Measurements from ENCODE around the gene SCAPER.
"Not testable (repeated sequence)": the region's sequence is repeated elsewhere in the genome, so short reads cannot be mapped to it uniquely, and the experiment has no call there.

SCAPER gene

GRCh38 chr15:76320012-76320411, 585.1 kb downstream of the SCAPER start:
- H3K27me3 Mint-ChIP-seq = peaks cover 45 to 54% of the 10 kb centered on the region in 2 donors
- no peaks in the 10 kb centered on the region for H3K36me3 Mint-ChIP-seq (ENCODE audit: insufficient read depth)
- no peaks in the 10 kb centered on the region for H3K4me1 Mint-ChIP-seq (ENCODE audit: low read depth in 2 of 2)
- H3K4me3 Mint-ChIP-seq = no peak overlapping the region
- no peaks in the 10 kb centered on the region for H3K9me3 Mint-ChIP-seq
- H3K27ac Mint-ChIP-seq = no peak overlapping the region
- DNase-seq = no peak
- no peak for ATAC-seq (replicated peaks)

- H3K4me1 Mint-ChIP-seq (ENCODE audit: low read depth in 2 of 2) = peaks cover 11 to 18% of the 10 kb centered on the region in 2 donors
- no peak for ATAC-seq (replicated peaks)
Measured at GRCh38 chr15:76313731-76314130, 591.4 kb downstream of the SCAPER start.

GRCh38 chr15:76313175-76313567, 592.0 kb downstream of the SCAPER start:
- H3K4me1 Mint-ChIP-seq (ENCODE audit: low read depth in 2 of 2) = peaks cover 16 to 23% of the 10 kb centered on the region in 2 donors
- not testable (repeated sequence) for H3K27me3 Mint-ChIP-seq; H3K27ac Mint-ChIP-seq; ATAC-seq (replicated peaks); DNase-seq; H3K9me3 Mint-ChIP-seq; H3K4me3 Mint-ChIP-seq
- peaks cover 17% of the 10 kb centered on the region for H3K36me3 Mint-ChIP-seq (ENCODE audit: insufficient read depth)

More at GRCh38 chr15:76313731-76314130, 591.4 kb downstream of the SCAPER start:
- no peak for DNase-seq
- H3K27ac Mint-ChIP-seq = no peak overlapping the region
- H3K27me3 Mint-ChIP-seq = peaks cover under 1 to 8% of the 10 kb centered on the region in 2 donors
- H3K36me3 Mint-ChIP-seq (ENCODE audit: insufficient read depth) = peaks cover 15% of the 10 kb centered on the region
- no peak overlapping the region for H3K4me3 Mint-ChIP-seq
- no peaks in the 10 kb centered on the region for H3K9me3 Mint-ChIP-seq

- no peak overlapping the region for H3K27ac Mint-ChIP-seq
- no peaks in the 10 kb centered on the region for H3K9me3 Mint-ChIP-seq
- H3K4me1 Mint-ChIP-seq (ENCODE audit: low read depth in 2 of 2) = peaks cover 16 to 27% of the 10 kb centered on the region in 2 donors
- no peak for ATAC-seq (replicated peaks)
- H3K4me3 Mint-ChIP-seq = peak overlapping the region; percentile 80 to 91
- no peak for DNase-seq
- peaks cover 17% of the 10 kb centered on the region for H3K36me3 Mint-ChIP-seq (ENCODE audit: insufficient read depth)
- peaks cover 0 to 4% of the 10 kb centered on the region in 2 donors for H3K27me3 Mint-ChIP-seq
Measured at GRCh38 chr15:76312540-76313174, 592.5 kb downstream of the SCAPER start.

GRCh38 chr15:76311100-76311953, 593.8 kb downstream of the SCAPER start, which contains the start of gene ETFA:
Gene ETFA (minus strand): TSS chr15:76311469. CDS start chr15:76311388, 81 bp downstream.
- Mint-ChIP-seq H3K4me3 (peak within 1 kb of the TSS; percentile 80 to 91), H3K27me3 (peaks cover 0 to 3% of the 10 kb centered on the region in 2 donors), H3K27ac (peak within 1 kb of the TSS; percentile 89 to 90), H3K36me3 (ENCODE audit: insufficient read depth) (peaks cover 17% of the 10 kb centered on the region), H3K9me3 (no peaks in the 10 kb centered on the region), H3K4me1 (ENCODE audit: low read depth in 2 of 2) (peaks cover 16 to 32% of the 10 kb centered on the region in 2 donors)
- ATAC-seq (replicated peaks) (peak; percentile 96), DNase-seq (peak; percentile 77 to 81 (median 79))

GRCh38 chr15:76310475-76311099, 594.6 kb downstream of the SCAPER start:
- Mint-ChIP-seq H3K9me3 (no peaks in the 10 kb centered on the region), H3K27ac (peak overlapping the region; percentile 89 to 90), H3K4me1 (ENCODE audit: low read depth in 2 of 2) (peaks cover 19 to 32% of the 10 kb centered on the region in 2 donors), H3K36me3 (ENCODE audit: insufficient read depth) (peaks cover 17% of the 10 kb centered on the region), H3K4me3 (peak overlapping the region; percentile 80 to 91), H3K27me3 (no peaks in the 10 kb centered on the region)
- DNase-seq = no peak
- peak; percentile 18 for ATAC-seq (replicated peaks)

GRCh38 chr15:76309601-76310330, 595.4 kb downstream of the SCAPER start:
- peak overlapping the region in 1 of 2 donors; percentile 90 for H3K27ac Mint-ChIP-seq
- no peaks in the 10 kb centered on the region for H3K9me3 Mint-ChIP-seq
- no peaks in the 10 kb centered on the region for H3K27me3 Mint-ChIP-seq
- H3K4me3 Mint-ChIP-seq = peak overlapping the region; percentile 80 to 91
- no peak for DNase-seq
- ATAC-seq (replicated peaks) = no peak
- H3K4me1 Mint-ChIP-seq (ENCODE audit: low read depth in 2 of 2) = peaks cover 19 to 36% of the 10 kb centered on the region in 2 donors
- H3K36me3 Mint-ChIP-seq (ENCODE audit: insufficient read depth) = peaks cover 17% of the 10 kb centered on the region

GRCh38 chr15:76303909-76304308, 601.2 kb downstream of the SCAPER start:
- Mint-ChIP-seq H3K36me3 (ENCODE audit: insufficient read depth) (peaks cover 6% of the 10 kb centered on the region), H3K27me3 (no peaks in the 10 kb centered on the region), H3K27ac (no peak overlapping the region), H3K4me1 (ENCODE audit: low read depth in 2 of 2) (peaks cover 18 to 34% of the 10 kb centered on the region in 2 donors), H3K9me3 (no peaks in the 10 kb centered on the region), H3K4me3 (no peak overlapping the region)
- ATAC-seq (replicated peaks) (no peak), DNase-seq (no peak)

- no peaks in the 10 kb centered on the region for H3K27me3 Mint-ChIP-seq
- no peak overlapping the region for H3K4me3 Mint-ChIP-seq
- H3K36me3 Mint-ChIP-seq (ENCODE audit: insufficient read depth) = peaks cover 2% of the 10 kb centered on the region
- peaks cover 12 to 27% of the 10 kb centered on the region in 2 donors for H3K4me1 Mint-ChIP-seq (ENCODE audit: low read depth in 2 of 2)
- no peak overlapping the region for H3K27ac Mint-ChIP-seq
- H3K9me3 Mint-ChIP-seq = no peaks in the 10 kb centered on the region
- ATAC-seq (replicated peaks) (no peak), DNase-seq (no peak)
Measured at GRCh38 chr15:76299786-76300185, 605.4 kb downstream of the SCAPER start.

- ATAC-seq (replicated peaks) (no peak), DNase-seq (no peak)
- Mint-ChIP-seq H3K9me3 (no peaks in the 10 kb centered on the region), H3K27me3 (no peaks in the 10 kb centered on the region), H3K36me3 (ENCODE audit: insufficient read depth) (peaks cover 2% of the 10 kb centered on the region), H3K27ac (no peak overlapping the region), H3K4me1 (ENCODE audit: low read depth in 2 of 2) (peaks cover 12 to 31% of the 10 kb centered on the region in 2 donors), H3K4me3 (no peak overlapping the region)
Measured at GRCh38 chr15:76298986-76299385, 606.2 kb downstream of the SCAPER start.

GRCh38 chr15:76297951-76298350, 607.2 kb downstream of the SCAPER start:
- H3K36me3 Mint-ChIP-seq (ENCODE audit: insufficient read depth); H3K4me3 Mint-ChIP-seq; H3K27ac Mint-ChIP-seq; ATAC-seq (replicated peaks); DNase-seq; H3K27me3 Mint-ChIP-seq; H3K9me3 Mint-ChIP-seq: not testable (repeated sequence)
- H3K4me1 Mint-ChIP-seq (ENCODE audit: low read depth in 2 of 2) = peaks cover 10 to 34% of the 10 kb centered on the region in 2 donors
